ENCODE data around the gene TMEM116. TPM values are rescaled to one million over a fixed set of nuclear protein-coding genes. Genes with fewer than 3 reads are reported as not detected.
A peak's percentile ranks its signal among the peaks of the same experiment; 100 is the strongest.

TMEM116 gene
- total RNA-seq, 1 donor: 20.4 TPM

- TF ChIP-seq, protein P1, sequence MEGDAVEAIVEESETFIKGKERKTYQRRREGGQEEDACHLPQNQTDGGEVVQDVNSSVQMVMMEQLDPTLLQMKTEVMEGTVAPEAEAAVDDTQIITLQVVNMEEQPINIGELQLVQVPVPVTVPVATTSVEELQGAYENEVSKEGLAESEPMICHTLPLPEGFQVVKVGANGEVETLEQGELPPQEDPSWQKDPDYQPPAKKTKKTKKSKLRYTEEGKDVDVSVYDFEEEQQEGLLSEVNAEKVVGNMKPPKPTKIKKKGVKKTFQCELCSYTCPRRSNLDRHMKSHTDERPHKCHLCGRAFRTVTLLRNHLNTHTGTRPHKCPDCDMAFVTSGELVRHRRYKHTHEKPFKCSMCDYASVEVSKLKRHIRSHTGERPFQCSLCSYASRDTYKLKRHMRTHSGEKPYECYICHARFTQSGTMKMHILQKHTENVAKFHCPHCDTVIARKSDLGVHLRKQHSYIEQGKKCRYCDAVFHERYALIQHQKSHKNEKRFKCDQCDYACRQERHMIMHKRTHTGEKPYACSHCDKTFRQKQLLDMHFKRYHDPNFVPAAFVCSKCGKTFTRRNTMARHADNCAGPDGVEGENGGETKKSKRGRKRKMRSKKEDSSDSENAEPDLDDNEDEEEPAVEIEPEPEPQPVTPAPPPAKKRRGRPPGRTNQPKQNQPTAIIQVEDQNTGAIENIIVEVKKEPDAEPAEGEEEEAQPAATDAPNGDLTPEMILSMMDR (IDR thresholded peaks at IDR 0.05; ENCODE audit: insufficient read depth, low read length): no peak
- no peak overlapping the region for H3K4me3 ChIP-seq (ENCODE audit: low read depth, low read length)
- DNase-seq (ENCODE audit: low read depth): no peak
Observed at GRCh38 chr12:111991946-111992345, 21.0 kb downstream of the TMEM116 start.

- TF ChIP-seq, protein P1 (IDR thresholded peaks at IDR 0.05; ENCODE audit: insufficient read depth, low read length): no peak
- no peak overlapping the region for H3K4me3 ChIP-seq (ENCODE audit: low read depth, low read length)
- no peak for DNase-seq (ENCODE audit: low read depth)
Observed at GRCh38 chr12:111991535-111991934, 21.4 kb downstream of the TMEM116 start.

- TF ChIP-seq, protein P1 (IDR thresholded peaks at IDR 0.05; ENCODE audit: insufficient read depth, low read length): no peak
- no peak for DNase-seq (ENCODE audit: low read depth)
- H3K4me3 ChIP-seq (ENCODE audit: low read depth, low read length): no peak overlapping the region
Observed at GRCh38 chr12:111984820-111985219, 28.1 kb downstream of the TMEM116 start.

DNA sequence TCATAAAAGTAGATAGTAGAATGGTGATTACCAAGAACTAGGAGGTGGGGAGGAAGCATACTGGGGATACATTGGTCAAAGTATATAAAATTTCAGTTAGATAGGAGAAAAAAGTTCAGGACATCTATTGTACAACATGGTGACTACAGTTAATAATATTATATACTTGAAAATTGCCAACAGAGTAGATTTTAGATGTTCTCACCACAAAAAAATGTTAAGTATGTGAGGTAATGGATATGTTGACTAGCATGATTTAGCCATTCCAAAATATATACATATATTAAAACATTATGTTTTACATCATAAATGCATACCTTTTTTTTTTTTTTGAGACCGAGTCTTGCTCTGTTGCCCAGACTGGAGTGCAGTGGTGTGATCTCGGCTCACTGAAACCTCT lies 31.0 kb downstream of the TMEM116 start:
- TF ChIP-seq, protein P1 (IDR thresholded peaks at IDR 0.05; ENCODE audit: insufficient read depth, low read length): no peak
- H3K4me3 ChIP-seq (ENCODE audit: low read depth, low read length): no peak overlapping the region
- peak; percentile 8 for DNase-seq (ENCODE audit: low read depth)

DNA sequence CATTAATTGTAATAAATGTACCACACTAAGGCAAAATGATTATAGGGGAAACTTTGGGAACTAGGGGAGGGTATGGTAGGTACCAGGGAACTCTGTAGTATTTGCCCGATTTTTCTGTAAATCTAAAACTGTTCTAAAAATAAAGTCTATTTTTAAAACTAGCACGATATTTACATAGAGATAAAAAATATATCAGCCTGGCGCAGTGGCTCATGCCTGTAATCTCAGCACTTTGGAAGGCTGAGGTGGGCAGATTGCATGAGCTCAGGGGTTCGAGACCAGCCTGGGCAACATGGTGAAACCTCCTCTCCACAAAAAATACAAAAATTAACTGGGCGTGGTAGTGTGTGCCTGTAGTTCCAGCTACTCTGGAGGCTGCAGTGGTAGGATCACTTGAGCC lies 32.4 kb downstream of the TMEM116 start:
- H3K4me3 ChIP-seq (ENCODE audit: low read depth, low read length): no peak overlapping the region
- TF ChIP-seq, protein P1 (IDR thresholded peaks at IDR 0.05; ENCODE audit: insufficient read depth, low read length): no peak
- DNase-seq (ENCODE audit: low read depth): no peak

DNA sequence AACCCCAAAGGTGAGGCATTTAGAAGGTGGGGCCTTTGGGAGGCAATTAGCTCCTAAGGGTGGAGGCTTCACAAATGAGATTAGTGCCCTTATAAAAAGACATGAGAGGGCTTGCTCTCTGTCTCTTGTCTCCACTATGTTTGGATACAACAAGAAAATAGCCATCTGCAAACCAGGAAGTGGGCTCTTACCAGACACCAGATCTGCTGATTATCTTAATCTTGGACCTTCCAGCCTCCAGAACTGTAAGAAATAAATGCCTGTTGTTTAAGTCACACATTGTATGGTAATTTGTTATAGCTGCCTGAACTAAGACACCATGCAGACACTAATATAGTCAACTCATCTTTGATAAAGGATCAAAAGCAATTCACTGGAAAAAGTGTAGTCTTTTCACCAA lies 34.4 kb downstream of the TMEM116 start:
- TF ChIP-seq, protein P1 (IDR thresholded peaks at IDR 0.05; ENCODE audit: insufficient read depth, low read length): no peak
- no peak for DNase-seq (ENCODE audit: low read depth)
- H3K4me3 ChIP-seq (ENCODE audit: low read depth, low read length): no peak overlapping the region

- TF ChIP-seq, protein P1 (IDR thresholded peaks at IDR 0.05; ENCODE audit: insufficient read depth, low read length): no peak
Observed at GRCh38 chr12:111976860-111977259, 36.1 kb downstream of the TMEM116 start.

More at GRCh38 chr12:111976860-111977259, 36.1 kb downstream of the TMEM116 start:
- DNase-seq (ENCODE audit: low read depth): no peak
- no peak overlapping the region for H3K4me3 ChIP-seq (ENCODE audit: low read depth, low read length)

All from fibroblast of the aortic adventitia (primary cell).